Uterus (tissue), 4 donors: Measurements from ENCODE around the gene ZNF148. TPM values are rescaled to one million over a fixed set of nuclear protein-coding genes. Genes with fewer than 3 reads are reported as not detected.

ENCODE experiments used
- DNase-seq, 2 donors: peaks; one replicate each; pipeline ENCODE4 v3.0.0-alpha.2; 2019 to 2020
- H3K27ac ChIP-seq, 2 donors: fragments of 200-600 bp; sonication (generic); 1 replicate in 1 of 2; 2 replicates in 1 of 2; pipeline ENCODE4 v1.5.1; 2016 to 2018
- H3K27me3 ChIP-seq, 2 donors: fragments of 200-600 bp; sonication (generic); one replicate each; pipeline ENCODE4 v1.5.1; 2018 to 2019; ENCODE audit warnings: control low read depth in 1 of 2
- H3K36me3 ChIP-seq, 2 donors: fragments of 200-600 bp; sonication (generic); one replicate each; pipeline ENCODE4 v1.5.1; 2019; ENCODE audit warnings: control low read depth in 1 of 2
- H3K4me1 ChIP-seq, 2 donors: fragments of 200-600 bp; sonication (generic); one replicate each; pipeline ENCODE4 v1.5.1; 2018 to 2019; ENCODE audit warnings: control low read depth in 1 of 2
- H3K4me3 ChIP-seq, 2 donors: fragments of 200-600 bp; sonication (generic); 1 replicate in 1 of 2; 2 replicates in 1 of 2; pipeline ENCODE4 v1.5.1; 2018 to 2019; ENCODE audit warnings: mild to moderate bottlenecking in 1 of 2
- H3K9me3 ChIP-seq, 2 donors: fragments of 200-600 bp; sonication (generic); one replicate each; pipeline ENCODE4 v1.5.1; 2019; ENCODE audit warnings: control low read depth in 1 of 2
- POLR2A ChIP-seq, 2 donors: fragments of 450-650 bp; IDR thresholded peaks; one replicate each; pipeline ENCODE4 v1.6.1; 2016; ENCODE audit warnings: antibody characterized with exemption in 2 of 2, mild to moderate bottlenecking in 1 of 2, moderate library complexity in 1 of 2
- intact Hi-C: fragments of 100-400 bp; cut with DNase I; formaldehyde crosslinking; loops from one replicate; pipeline ENCODE4 v1.15.1; 2023; ENCODE audit warnings: low total_unique reads
- total RNA-seq, 4 donors: library from RNA; depleted of rRNA in 3 of 4; stranded (reverse); fragments of >200 nt in 3 of 4; gene quantifications; one replicate each; pipeline versions ENCODE4 v1.1.0 to v1.2.4, GENCODE V29; 2014 to 2023
- TF ChIP-seq, protein P1 (sequence below), 4 experiments: fragments of 200-600 bp in 2 of 4; fragments of 450-650 bp in 2 of 4; sonication (generic) in 2 of 4; IDR thresholded peaks; one replicate each; pipeline ENCODE4 v1.5.1; 2016 to 2019; ENCODE audit warnings: antibody characterized with exemption in 4 of 4, mild to moderate bottlenecking in 2 of 4, moderate library complexity in 1 of 4
- donor health status: DM: yes; HTN: yes; CAD: no.

The ZNF148 gene
- total RNA-seq, 4 donors from 2014 or later: 21.2 to 93.1 (median 53.0) TPM

DNA sequence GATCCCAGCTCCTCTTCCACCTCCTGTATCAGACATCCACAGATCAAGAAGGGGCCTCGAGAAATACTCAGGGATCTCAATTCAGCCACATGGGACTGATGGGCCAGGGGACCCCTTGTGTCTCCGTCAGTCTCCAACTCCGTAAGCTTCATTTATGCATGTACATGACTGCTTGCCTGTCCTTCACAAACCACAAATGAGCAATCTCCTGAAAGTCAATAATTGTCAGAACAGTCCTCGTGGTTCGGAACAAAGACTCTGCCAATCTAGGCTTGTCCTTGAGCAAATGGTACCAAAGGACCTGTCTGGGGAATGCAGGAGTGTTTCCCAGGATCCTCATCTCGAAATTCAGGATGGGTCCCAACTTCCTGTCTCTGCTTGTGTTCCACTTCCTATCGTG is 183.4 kb downstream of the ZNF148 start:
- intact Hi-C loops: no loop called here

DNA sequence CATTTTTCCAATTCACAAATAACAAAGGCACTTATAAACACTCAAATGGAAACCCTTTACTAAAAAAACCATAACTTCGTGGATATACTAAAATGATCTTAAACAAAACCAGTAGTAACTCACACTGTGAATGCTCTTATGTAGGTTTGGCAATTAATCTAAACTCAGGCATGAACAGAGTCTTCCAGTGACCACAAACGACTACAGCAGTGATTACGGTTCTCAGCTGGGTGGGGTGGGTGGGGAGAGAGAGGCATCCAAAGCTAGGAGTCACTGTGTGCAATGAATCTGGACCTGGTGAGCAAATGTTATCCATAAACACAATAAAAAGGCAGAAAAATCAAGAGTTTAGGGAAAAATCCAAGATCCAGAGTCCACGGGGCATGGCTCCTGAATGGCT is 183.9 kb downstream of the ZNF148 start:
- intact Hi-C loops: no loop called here
- Histone ChIP-seq H3K9me3 (no peaks in the 10 kb centered on the region), H3K4me1 (no peaks in the 10 kb centered on the region), H3K27ac (no peak overlapping the region), H3K36me3 (no peaks in the 10 kb centered on the region), H3K4me3 (no peak overlapping the region), H3K27me3 (no peaks in the 10 kb centered on the region)
- no peak for DNase-seq
- TF ChIP-seq POLR2A (IDR thresholded peaks at IDR 0.05): no peak
- TF ChIP-seq, protein P1, sequence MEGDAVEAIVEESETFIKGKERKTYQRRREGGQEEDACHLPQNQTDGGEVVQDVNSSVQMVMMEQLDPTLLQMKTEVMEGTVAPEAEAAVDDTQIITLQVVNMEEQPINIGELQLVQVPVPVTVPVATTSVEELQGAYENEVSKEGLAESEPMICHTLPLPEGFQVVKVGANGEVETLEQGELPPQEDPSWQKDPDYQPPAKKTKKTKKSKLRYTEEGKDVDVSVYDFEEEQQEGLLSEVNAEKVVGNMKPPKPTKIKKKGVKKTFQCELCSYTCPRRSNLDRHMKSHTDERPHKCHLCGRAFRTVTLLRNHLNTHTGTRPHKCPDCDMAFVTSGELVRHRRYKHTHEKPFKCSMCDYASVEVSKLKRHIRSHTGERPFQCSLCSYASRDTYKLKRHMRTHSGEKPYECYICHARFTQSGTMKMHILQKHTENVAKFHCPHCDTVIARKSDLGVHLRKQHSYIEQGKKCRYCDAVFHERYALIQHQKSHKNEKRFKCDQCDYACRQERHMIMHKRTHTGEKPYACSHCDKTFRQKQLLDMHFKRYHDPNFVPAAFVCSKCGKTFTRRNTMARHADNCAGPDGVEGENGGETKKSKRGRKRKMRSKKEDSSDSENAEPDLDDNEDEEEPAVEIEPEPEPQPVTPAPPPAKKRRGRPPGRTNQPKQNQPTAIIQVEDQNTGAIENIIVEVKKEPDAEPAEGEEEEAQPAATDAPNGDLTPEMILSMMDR (IDR thresholded peaks at IDR 0.05): no peak

More for the DNA sequence above, 183.4 kb downstream of the ZNF148 start:
- Histone ChIP-seq H3K4me1 (no peaks in the 10 kb centered on the region), H3K36me3 (no peaks in the 10 kb centered on the region), H3K4me3 (no peak overlapping the region), H3K27me3 (no peaks in the 10 kb centered on the region), H3K27ac (no peak overlapping the region), H3K9me3 (no peaks in the 10 kb centered on the region)
- no peak for DNase-seq
- TF ChIP-seq, protein P1 (IDR thresholded peaks at IDR 0.05): no peak
- TF ChIP-seq POLR2A (IDR thresholded peaks at IDR 0.05): no peak

DNA sequence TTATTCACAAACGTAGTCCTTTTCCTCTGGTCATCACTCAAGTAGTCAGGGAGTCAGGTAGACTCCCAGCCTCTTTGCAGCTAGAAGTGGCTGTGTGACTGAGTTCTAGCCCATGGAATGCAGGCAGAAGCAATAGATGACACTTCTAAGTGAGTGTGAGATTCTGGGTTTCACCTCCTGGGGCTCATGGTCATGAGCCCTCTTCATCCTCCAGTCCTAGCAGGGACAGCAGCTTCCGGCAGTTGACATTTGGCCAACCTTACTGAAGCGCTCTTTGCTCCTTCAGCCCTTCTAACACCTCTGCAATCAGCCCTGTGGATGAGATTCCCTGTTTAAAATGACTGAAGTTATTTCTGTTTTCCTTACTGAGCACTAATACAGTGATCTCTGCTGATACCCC is 184.3 kb downstream of the ZNF148 start:
- Histone ChIP-seq H3K27me3 (no peaks in the 10 kb centered on the region), H3K4me3 (no peak overlapping the region), H3K4me1 (no peaks in the 10 kb centered on the region), H3K9me3 (no peaks in the 10 kb centered on the region), H3K36me3 (no peaks in the 10 kb centered on the region), H3K27ac (no peak overlapping the region)
- DNase-seq: no peak
- TF ChIP-seq, protein P1 (IDR thresholded peaks at IDR 0.05): no peak
- no peak for TF ChIP-seq POLR2A (IDR thresholded peaks at IDR 0.05)
- intact Hi-C loops: no loop called here

DNA sequence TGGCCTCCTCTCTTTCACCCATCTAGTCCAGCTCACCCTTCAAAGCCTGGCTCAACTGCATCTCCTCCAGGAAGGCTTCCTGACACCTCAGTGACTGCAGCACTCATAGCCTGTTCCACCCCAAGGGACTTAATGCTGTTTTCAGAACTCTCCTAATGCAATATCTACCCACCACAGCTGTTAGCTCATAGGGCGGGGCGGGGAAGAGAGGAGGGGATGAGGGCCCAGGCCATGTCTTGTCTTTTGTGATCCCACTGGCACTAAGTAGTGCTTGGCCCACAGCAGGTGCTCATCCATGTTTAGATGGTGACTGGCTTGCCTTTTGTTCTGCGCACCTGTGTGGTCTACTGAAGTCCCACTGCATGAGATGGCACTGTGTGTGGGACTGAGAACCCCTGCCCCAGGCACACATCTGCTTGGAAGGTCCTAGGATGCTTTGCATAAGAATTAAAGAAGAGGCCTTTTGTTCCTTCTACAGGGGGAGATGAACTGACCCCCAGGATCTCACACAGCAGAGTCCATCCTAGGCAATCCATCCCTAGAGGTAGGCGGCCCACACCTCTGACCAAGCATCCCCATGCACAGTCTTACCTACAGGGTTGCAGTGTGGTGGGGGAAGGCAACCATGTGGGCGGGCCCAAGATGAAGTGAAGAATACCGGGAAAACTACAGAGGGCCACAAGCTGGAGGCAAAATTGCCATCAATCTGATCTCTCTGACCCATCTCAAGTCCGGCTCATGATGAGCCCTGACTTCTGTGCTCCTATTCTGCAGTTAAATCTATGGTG is 185.6 kb downstream of the ZNF148 start:
- Histone ChIP-seq H3K4me3 (no peak overlapping the region), H3K36me3 (no peaks in the 10 kb centered on the region), H3K9me3 (no peaks in the 10 kb centered on the region), H3K27me3 (no peaks in the 10 kb centered on the region), H3K4me1 (no peaks in the 10 kb centered on the region), H3K27ac (no peak overlapping the region)
- no peak for DNase-seq
- intact Hi-C loops: no loop called here
- no peak for TF ChIP-seq POLR2A (IDR thresholded peaks at IDR 0.05)
- TF ChIP-seq, protein P1 (IDR thresholded peaks at IDR 0.05): no peak

DNA sequence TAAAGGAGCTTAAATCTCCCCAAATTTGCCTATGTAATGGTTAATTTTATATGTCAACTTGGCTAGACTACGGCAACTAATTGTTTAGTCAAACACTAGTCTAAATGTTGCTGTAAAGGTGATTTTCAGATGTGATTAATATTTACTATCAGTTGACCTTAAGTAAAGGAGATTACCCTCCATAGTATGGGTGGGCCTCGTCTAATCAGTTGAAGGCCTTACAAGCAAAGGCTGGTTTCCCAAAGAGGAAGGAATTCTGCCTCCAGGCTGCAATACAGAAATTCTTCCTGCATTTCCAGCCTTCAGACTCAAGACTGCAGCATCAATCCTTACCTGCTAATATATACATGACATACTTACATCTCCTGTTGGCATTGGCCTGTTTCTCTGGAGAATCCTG is 186.2 kb downstream of the ZNF148 start:
- Histone ChIP-seq H3K9me3 (no peaks in the 10 kb centered on the region), H3K36me3 (no peaks in the 10 kb centered on the region), H3K4me3 (no peak overlapping the region), H3K27ac (no peak overlapping the region), H3K4me1 (no peaks in the 10 kb centered on the region), H3K27me3 (no peaks in the 10 kb centered on the region)
- intact Hi-C loops: no loop called here
- DNase-seq: no peak
- TF ChIP-seq POLR2A (IDR thresholded peaks at IDR 0.05): no peak
- TF ChIP-seq, protein P1 (IDR thresholded peaks at IDR 0.05): no peak
